Stimulated activated CD4-positive, alpha-beta T cell treated with anti-CD3 and anti-CD28 coated beads, Interleukin-12 subunit alpha, Interleukin-12 subunit beta, amount 100 ng/mL, for 24 hours (primary cell): Measurements from ENCODE around the gene AQP12B.

ENCODE experiments used
- DNase-seq, 2 experiments: peaks; one replicate each; pipeline ENCODE4 v3.0.0-alpha.2; 2020; ENCODE audit warnings: low read depth in 2 of 2

AQP12B gene

GRCh38 chr2:240717681-240718581 is 35.2 kb upstream of the AQP12B start:
- DNase-seq = no peak

- DNase-seq = no peak
These were observed 34.5 kb upstream of the AQP12B start for GRCh38 chr2:240717181-240717641.

- no peak for DNase-seq
These were observed 33.6 kb upstream of the AQP12B start for GRCh38 chr2:240716130-240716798.

GRCh38 chr2:240714747-240715725 is 32.4 kb upstream of the AQP12B start:
- no peak for DNase-seq

- DNase-seq = no peak
These were observed 31.5 kb upstream of the AQP12B start for GRCh38 chr2:240713928-240714746.

GRCh38 chr2:240713071-240713927 is 30.6 kb upstream of the AQP12B start:
- no peak for DNase-seq

GRCh38 chr2:240712121-240712520 is 29.4 kb upstream of the AQP12B start:
- no peak for DNase-seq

- DNase-seq = no peak
These were observed 29.0 kb upstream of the AQP12B start for GRCh38 chr2:240711701-240712100.

- DNase-seq = no peak
These were observed 28.6 kb upstream of the AQP12B start for GRCh38 chr2:240711296-240711695.

- DNase-seq = no peak
These were observed 25.8 kb upstream of the AQP12B start for GRCh38 chr2:240708457-240708856.

GRCh38 chr2:240707821-240708220 is 25.1 kb upstream of the AQP12B start:
- no peak for DNase-seq

- DNase-seq = no peak
These were observed 24.5 kb upstream of the AQP12B start for GRCh38 chr2:240707043-240707756.

- DNase-seq = no peak
These were observed 22.6 kb upstream of the AQP12B start for GRCh38 chr2:240705204-240705791.

GRCh38 chr2:240704651-240705050 is 22.0 kb upstream of the AQP12B start:
- no peak for DNase-seq

- no peak for DNase-seq
These were observed 21.0 kb upstream of the AQP12B start for GRCh38 chr2:240703417-240704341.

- DNase-seq = no peak
These were observed 19.9 kb upstream of the AQP12B start for GRCh38 chr2:240702640-240703011.

GRCh38 chr2:240701736-240702639 is 19.3 kb upstream of the AQP12B start:
- DNase-seq = no peak
